ENCODE data around the gene DEFB125.

The DEFB125 gene, protein sequence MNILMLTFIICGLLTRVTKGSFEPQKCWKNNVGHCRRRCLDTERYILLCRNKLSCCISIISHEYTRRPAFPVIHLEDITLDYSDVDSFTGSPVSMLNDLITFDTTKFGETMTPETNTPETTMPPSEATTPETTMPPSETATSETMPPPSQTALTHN

DNA sequence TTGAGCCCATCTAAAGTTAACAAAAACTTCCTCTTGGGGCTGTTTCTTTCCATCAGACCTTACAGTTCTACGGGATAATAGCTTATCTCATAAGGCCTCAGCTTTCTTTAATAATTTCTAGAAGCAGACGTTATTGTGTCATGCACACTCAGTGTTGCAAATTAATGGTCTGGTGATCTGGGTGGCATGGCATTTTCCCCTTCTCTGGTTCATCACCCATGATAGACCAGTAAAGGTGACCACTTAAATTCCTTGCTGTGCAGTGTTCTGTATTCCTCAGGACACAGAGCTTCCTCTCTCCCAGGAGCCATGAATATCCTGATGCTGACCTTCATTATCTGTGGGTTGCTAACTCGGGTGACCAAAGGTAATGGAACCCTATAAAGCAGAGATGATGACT lies at the start of gene DEFB125:
Gene DEFB125 (plus strand): TSS at position 272 of the 400 bp plus-strand sequence. CDS start 38 bp downstream, at position 310.
- no peaks in the 10 kb centered on the region for H3K79me2 ChIP-seq (ENCODE audit: insufficient read depth, low read length)
- H2AFZ ChIP-seq (ENCODE audit: low read depth, low read length, severe bottlenecking): no peak within 1 kb of the TSS
- no peak within 1 kb of the TSS for H3K4me2 ChIP-seq (ENCODE audit: low read depth, low read length, poor library complexity, severe bottlenecking)
- H3K9ac ChIP-seq (ENCODE audit: low read length): no peak within 1 kb of the TSS
- no peak within 1 kb of the TSS for H3K4me3 ChIP-seq (ENCODE audit: insufficient read depth, low read length, poor library complexity, severe bottlenecking)
- no peaks in the 10 kb centered on the region for H3K9me3 ChIP-seq (ENCODE audit: insufficient read depth, low read length)
- H3K36me3 ChIP-seq (ENCODE audit: low read length): no peaks in the 10 kb centered on the region
- TF ChIP-seq, protein P1, sequence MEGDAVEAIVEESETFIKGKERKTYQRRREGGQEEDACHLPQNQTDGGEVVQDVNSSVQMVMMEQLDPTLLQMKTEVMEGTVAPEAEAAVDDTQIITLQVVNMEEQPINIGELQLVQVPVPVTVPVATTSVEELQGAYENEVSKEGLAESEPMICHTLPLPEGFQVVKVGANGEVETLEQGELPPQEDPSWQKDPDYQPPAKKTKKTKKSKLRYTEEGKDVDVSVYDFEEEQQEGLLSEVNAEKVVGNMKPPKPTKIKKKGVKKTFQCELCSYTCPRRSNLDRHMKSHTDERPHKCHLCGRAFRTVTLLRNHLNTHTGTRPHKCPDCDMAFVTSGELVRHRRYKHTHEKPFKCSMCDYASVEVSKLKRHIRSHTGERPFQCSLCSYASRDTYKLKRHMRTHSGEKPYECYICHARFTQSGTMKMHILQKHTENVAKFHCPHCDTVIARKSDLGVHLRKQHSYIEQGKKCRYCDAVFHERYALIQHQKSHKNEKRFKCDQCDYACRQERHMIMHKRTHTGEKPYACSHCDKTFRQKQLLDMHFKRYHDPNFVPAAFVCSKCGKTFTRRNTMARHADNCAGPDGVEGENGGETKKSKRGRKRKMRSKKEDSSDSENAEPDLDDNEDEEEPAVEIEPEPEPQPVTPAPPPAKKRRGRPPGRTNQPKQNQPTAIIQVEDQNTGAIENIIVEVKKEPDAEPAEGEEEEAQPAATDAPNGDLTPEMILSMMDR (IDR thresholded peaks at IDR 0.05; ENCODE audit: insufficient read depth, low read length, poor library complexity, severe bottlenecking): no peak
- no peak for TF ChIP-seq EZH2phosphoT487 (conservative IDR thresholded peaks at IDR 0.05; ENCODE audit: low read length)
- H3K9me2 ChIP-seq (replicated peaks; ENCODE audit: insufficient read depth, low read length): no peaks in the 10 kb centered on the region
- H3F3A ChIP-seq (ENCODE audit: insufficient read depth): no peaks in the 10 kb centered on the region
- H3K27me3 ChIP-seq (ENCODE audit: low read length): no peaks in the 10 kb centered on the region
- no peaks in the 10 kb centered on the region for H4K20me1 ChIP-seq (ENCODE audit: low read depth, low read length)
- H3K27ac ChIP-seq (ENCODE audit: low read depth, low read length): no peak within 1 kb of the TSS

DNA sequence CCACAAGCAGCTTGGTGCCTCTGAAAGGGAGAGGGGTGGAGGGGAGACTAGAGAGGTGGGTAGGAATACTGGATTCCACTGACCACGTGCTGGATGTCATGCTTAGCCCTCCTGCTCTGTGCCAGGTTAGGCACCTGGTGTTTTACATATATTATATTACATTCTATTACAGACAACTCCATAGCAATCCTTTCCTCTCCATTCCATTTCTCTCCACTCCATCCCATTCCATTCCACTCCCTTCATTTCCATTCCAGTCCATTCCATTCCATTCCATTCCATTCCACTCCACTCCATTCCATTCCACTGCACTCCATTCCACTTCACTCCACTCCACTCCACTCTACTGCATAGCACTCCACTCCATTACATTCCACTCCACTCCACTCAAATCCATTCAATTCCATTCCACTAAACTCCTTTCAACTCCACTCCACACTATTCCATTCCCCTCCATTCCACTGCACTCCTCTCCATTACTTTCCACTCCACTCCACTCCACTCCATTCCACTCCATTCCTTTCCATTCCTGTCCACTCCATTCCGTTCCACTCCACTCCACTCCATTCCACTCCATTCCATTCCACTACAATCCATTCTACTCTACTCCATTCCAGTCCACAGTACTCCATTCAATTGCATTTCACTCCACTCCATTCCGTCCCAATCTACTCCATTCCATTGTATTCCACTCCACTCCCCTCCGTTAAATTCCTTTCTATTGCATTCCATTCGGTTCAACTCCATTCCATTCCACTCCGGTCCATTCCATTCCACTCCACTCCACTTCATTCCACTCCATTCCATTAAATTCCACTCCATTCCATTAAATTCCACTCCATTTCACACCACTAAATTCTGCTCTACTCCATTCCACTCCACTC lies 27.2 kb upstream of the DEFB125 start:
- Histone ChIP-seq H3K9me3 (ENCODE audit: insufficient read depth, low read length) (peaks cover 36% of the 10 kb centered on the region; the same call in 1 of the 2 replicates), H3F3A (ENCODE audit: insufficient read depth) (no peaks in the 10 kb centered on the region), H3K27me3 (ENCODE audit: low read length) (no peaks in the 10 kb centered on the region), H3K36me3 (ENCODE audit: low read length) (no peaks in the 10 kb centered on the region), H3K27ac (ENCODE audit: low read depth, low read length) (no peak overlapping the region), H3K9ac (ENCODE audit: low read length) (no peak overlapping the region), H2AFZ (ENCODE audit: low read depth, low read length, severe bottlenecking) (no peak overlapping the region), H3K4me2 (ENCODE audit: low read depth, low read length, poor library complexity, severe bottlenecking) (no peak overlapping the region), H4K20me1 (ENCODE audit: low read depth, low read length) (no peaks in the 10 kb centered on the region), H3K4me3 (ENCODE audit: insufficient read depth, low read length, poor library complexity, severe bottlenecking) (no peak overlapping the region), H3K79me2 (ENCODE audit: insufficient read depth, low read length) (no peaks in the 10 kb centered on the region), H3K9me2 (replicated peaks; ENCODE audit: insufficient read depth, low read length) (no peaks in the 10 kb centered on the region)
- TF ChIP-seq, protein P1 (IDR thresholded peaks at IDR 0.05; ENCODE audit: insufficient read depth, low read length, poor library complexity, severe bottlenecking): no peak

DNA sequence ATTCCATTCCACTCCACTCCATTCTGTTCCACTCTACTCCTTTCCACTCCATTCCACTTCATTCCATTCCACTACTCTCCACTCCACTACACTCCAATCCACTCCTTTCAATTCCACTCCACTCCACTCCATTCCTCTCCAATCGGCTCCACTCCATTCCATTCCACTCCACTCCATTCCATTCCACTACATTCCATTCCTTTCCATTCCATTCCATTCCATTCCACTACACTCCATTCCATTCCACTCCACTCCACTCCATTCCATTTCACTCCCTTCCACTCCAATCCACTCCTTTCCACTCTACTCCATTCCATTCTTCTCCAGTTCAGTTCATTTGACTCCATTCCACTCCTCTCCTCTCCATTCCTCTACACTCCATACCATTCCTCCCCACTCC lies 26.2 kb upstream of the DEFB125 start:
- no peak for TF ChIP-seq EZH2phosphoT487 (conservative IDR thresholded peaks at IDR 0.05; ENCODE audit: low read length)
- TF ChIP-seq, protein P1 (IDR thresholded peaks at IDR 0.05; ENCODE audit: insufficient read depth, low read length, poor library complexity, severe bottlenecking): no peak
- Histone ChIP-seq H3K9me2 (replicated peaks; ENCODE audit: insufficient read depth, low read length) (no peaks in the 10 kb centered on the region), H3K9me3 (ENCODE audit: insufficient read depth, low read length) (peaks cover 42% of the 10 kb centered on the region; the same call in 1 of the 2 replicates)

More for the DNA sequence above, 26.2 kb upstream of the DEFB125 start:
- Histone ChIP-seq H3K4me2 (ENCODE audit: low read depth, low read length, poor library complexity, severe bottlenecking) (no peak overlapping the region), H3F3A (ENCODE audit: insufficient read depth) (no peaks in the 10 kb centered on the region), H2AFZ (ENCODE audit: low read depth, low read length, severe bottlenecking) (no peak overlapping the region), H3K4me3 (ENCODE audit: insufficient read depth, low read length, poor library complexity, severe bottlenecking) (no peak overlapping the region), H3K36me3 (ENCODE audit: low read length) (no peaks in the 10 kb centered on the region), H3K79me2 (ENCODE audit: insufficient read depth, low read length) (no peaks in the 10 kb centered on the region), H4K20me1 (ENCODE audit: low read depth, low read length) (no peaks in the 10 kb centered on the region), H3K9ac (ENCODE audit: low read length) (no peak overlapping the region), H3K27ac (ENCODE audit: low read depth, low read length) (no peak overlapping the region), H3K27me3 (ENCODE audit: low read length) (no peaks in the 10 kb centered on the region)

All from SU-DHL-6 (cell line).